K562 (cell line): ENCODE data around the gene CCDC47. TPM values are rescaled to one million over a fixed set of nuclear protein-coding genes. Genes with fewer than 3 reads are reported as not detected.
A peak's percentile ranks its signal among the peaks of the same experiment; 100 is the strongest.

Experiments used
- ASH1L ChIP-seq: fragments of 450-650 bp; IDR thresholded peaks from 2 replicates; pipeline ENCODE4 v1.6.1; 2018; ENCODE audit warnings: borderline replicate concordance, mild to moderate bottlenecking, low read depth; ENCODE audit not compliant: partially characterized antibody
- ATF7 ChIP-seq: fragments of 450-650 bp; IDR thresholded peaks from 2 replicates; pipeline ENCODE4 v1.7.1; 2014; ENCODE audit warnings: mild to moderate bottlenecking, moderate library complexity
- RBM14 ChIP-seq: fragments of 200-400 bp; formaldehyde crosslinking; IDR thresholded peaks from 2 replicates; pipeline ENCODE4 v1.6.1; 2018; ENCODE audit warnings: low read depth, mild to moderate bottlenecking, low read length, moderate library complexity, borderline replicate concordance; ENCODE audit not compliant: insufficient read depth
- SIX5 ChIP-seq, 2 experiments: IDR thresholded peaks; 2 replicates each; pipeline ENCODE4 v1.6.1; 2011; ENCODE audit warnings: low read length in 2 of 2, borderline replicate concordance in 1 of 2, low read depth in 1 of 2, mild to moderate bottlenecking in 1 of 2, moderate library complexity in 1 of 2; ENCODE audit not compliant: insufficient read depth in 1 of 2
- TAF7 ChIP-seq: fragments of 450-650 bp; IDR thresholded peaks from 2 replicates; pipeline ENCODE4 v1.6.1; 2016; ENCODE audit warnings: missing genetic modification characterization, missing compliant biosample characterization
- XRCC4 ChIP-seq: IDR thresholded peaks from one replicate; pipeline ENCODE4 v1.6.1; 2011; ENCODE audit not compliant: insufficient read depth, insufficient read length; ENCODE audit errors: extremely low read depth
- ZC3H11A ChIP-seq: IDR thresholded peaks from 2 replicates; pipeline ENCODE4 v1.6.1; 2012; ENCODE audit warnings: low read depth, low read length, improper control_type of control experiment
- ZKSCAN3 ChIP-seq: fragments of 250-450 bp; sonication (Bioruptor Pico); IDR thresholded peaks from 2 replicates; pipeline ENCODE4 v1.4.0; 2020
- ZNF124 ChIP-seq: sonication (generic); formaldehyde crosslinking; IDR thresholded peaks from 2 replicates; pipeline ENCODE4 v1.8.1; 2022; ENCODE audit warnings: missing genetic modification reagents
- ZNF143 ChIP-seq: sonication (generic); formaldehyde crosslinking; IDR thresholded peaks from 2 replicates; pipeline ENCODE4 v1.9.0; 2022; ENCODE audit warnings: mild to moderate bottlenecking, missing genetic modification reagents
- ZNF668 ChIP-seq: fragments of 250-450 bp; sonication (Bioruptor Pico); IDR thresholded peaks from 2 replicates; pipeline ENCODE4 v1.8.0; 2022; ENCODE audit warnings: mild to moderate bottlenecking, inconsistent platforms
- polyA plus RNA-seq, 8 experiments: library from polyadenylated mRNA; depleted of rRNA in 4 of 8; stranded (reverse) in 5 of 8; unstranded in 3 of 8; fragments of >200 nt; fragmentation: Nextera tagmentation in 2 of 8; fragmentation: Illumina TruSeq in 1 of 8; extraction: Ambion mirVana in 2 of 8; extraction: Trizol in 1 of 8; gene quantifications; 2 replicates each; pipeline versions ENCODE4 v1.2.1 to v1.2.3, GENCODE V29; 2011 to 2014; ENCODE audit warnings: inconsistent platforms in 1 of 8, missing spikeins in 1 of 8
- total RNA-seq, 7 experiments: library from RNA; depleted of rRNA in 6 of 7; stranded (reverse); fragments of >200 nt in 6 of 7; fragmentation: Illumina TruSeq in 2 of 7; extraction: Trizol in 2 of 7; gene quantifications; 2 replicates each; pipeline versions ENCODE4 v1.2.1 to v1.2.3, GENCODE V29; 2011 to 2021; ENCODE audit warnings: low replicate concordance in 1 of 7
- TF ChIP-seq, protein P1 (sequence below): sonication (generic); formaldehyde crosslinking; IDR thresholded peaks from 2 replicates; pipeline ENCODE4 v1.8.0; 2022; ENCODE audit warnings: mild to moderate bottlenecking, missing genetic modification reagents
- TF ChIP-seq, protein P2 (sequence below): sonication (generic); formaldehyde crosslinking; IDR thresholded peaks from 2 replicates; pipeline ENCODE4 v1.8.0; 2023; ENCODE audit warnings: mild to moderate bottlenecking, missing genetic modification reagents
- TF ChIP-seq, protein P3 (sequence below): fragments of 250-450 bp; sonication (Bioruptor Pico); IDR thresholded peaks from 2 replicates; pipeline ENCODE4 v1.6.1; 2021; ENCODE audit warnings: mild to moderate bottlenecking
- TF ChIP-seq, protein P4 (sequence below): fragments of 450-650 bp; IDR thresholded peaks from 2 replicates; pipeline ENCODE4 v1.7.0; 2016; ENCODE audit warnings: borderline replicate concordance
- TF ChIP-seq, protein P5 (sequence below): sonication (generic); formaldehyde crosslinking; IDR thresholded peaks from 2 replicates; pipeline ENCODE4 v1.4.0; 2020; ENCODE audit warnings: mild to moderate bottlenecking, missing genetic modification reagents
- TF ChIP-seq, protein P6 (sequence below): sonication (generic); formaldehyde crosslinking; IDR thresholded peaks from 2 replicates; pipeline ENCODE4 v1.8.1; 2022; ENCODE audit warnings: missing genetic modification reagents
- TF ChIP-seq, protein P7 (sequence below): fragments of 250-450 bp; sonication (Bioruptor Pico); IDR thresholded peaks from 2 replicates; pipeline ENCODE4 v1.8.0; 2021; ENCODE audit warnings: moderate library complexity, mild to moderate bottlenecking, inconsistent platforms

CCDC47 gene
- total and polyA plus RNA-seq, 9 of the 15 experiments (the other 6 are each of a cell fraction or from before 2014, with no cell fraction given) = 15.5 to 162 (median 122) TPM

DNA sequence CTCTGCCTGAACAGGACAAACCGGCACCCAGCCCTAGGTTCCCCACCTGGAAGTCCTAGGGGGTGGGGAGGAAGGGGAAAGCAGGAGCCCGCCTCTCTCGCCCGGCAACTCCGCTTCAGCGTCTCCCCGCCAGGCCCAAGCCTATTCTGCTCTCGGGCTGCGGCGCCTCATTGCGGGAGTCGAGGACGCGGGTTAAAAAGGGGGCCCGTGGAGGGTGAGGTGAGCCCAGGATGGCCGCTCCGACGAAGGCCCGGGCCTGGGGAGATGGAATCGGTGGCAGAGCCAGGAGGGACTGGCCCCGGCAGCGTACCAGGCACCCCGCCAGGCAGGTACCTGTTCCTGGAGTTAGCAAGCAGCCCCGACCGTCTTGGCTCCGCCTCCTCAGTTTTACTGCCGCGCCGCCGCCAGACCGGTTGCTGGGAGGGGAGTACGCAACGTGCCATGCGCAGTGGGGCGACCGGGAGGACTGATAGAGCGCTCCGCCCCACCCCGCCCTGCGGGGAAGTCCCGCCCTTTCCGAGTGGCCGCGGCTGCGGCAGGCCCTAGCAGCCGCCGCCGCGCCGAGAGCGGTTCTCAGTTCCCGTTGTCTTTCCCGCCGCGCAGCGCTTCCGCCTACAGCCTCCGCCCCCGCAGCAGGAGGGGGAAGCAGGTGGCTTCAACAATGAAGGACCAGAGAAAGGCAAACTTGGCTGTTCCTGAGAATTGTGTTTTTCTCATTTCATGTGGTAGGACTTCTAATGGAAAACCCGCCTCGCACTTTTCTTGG is 31.8 kb downstream of the CCDC47 start, which contains the start of gene STRADA (continued):
- TF ChIP-seq, protein P1, sequence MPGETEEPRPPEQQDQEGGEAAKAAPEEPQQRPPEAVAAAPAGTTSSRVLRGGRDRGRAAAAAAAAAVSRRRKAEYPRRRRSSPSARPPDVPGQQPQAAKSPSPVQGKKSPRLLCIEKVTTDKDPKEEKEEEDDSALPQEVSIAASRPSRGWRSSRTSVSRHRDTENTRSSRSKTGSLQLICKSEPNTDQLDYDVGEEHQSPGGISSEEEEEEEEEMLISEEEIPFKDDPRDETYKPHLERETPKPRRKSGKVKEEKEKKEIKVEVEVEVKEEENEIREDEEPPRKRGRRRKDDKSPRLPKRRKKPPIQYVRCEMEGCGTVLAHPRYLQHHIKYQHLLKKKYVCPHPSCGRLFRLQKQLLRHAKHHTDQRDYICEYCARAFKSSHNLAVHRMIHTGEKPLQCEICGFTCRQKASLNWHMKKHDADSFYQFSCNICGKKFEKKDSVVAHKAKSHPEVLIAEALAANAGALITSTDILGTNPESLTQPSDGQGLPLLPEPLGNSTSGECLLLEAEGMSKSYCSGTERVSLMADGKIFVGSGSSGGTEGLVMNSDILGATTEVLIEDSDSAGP (CRISPR knock-in tag) = no peak
- TF ChIP-seq, protein P2, sequence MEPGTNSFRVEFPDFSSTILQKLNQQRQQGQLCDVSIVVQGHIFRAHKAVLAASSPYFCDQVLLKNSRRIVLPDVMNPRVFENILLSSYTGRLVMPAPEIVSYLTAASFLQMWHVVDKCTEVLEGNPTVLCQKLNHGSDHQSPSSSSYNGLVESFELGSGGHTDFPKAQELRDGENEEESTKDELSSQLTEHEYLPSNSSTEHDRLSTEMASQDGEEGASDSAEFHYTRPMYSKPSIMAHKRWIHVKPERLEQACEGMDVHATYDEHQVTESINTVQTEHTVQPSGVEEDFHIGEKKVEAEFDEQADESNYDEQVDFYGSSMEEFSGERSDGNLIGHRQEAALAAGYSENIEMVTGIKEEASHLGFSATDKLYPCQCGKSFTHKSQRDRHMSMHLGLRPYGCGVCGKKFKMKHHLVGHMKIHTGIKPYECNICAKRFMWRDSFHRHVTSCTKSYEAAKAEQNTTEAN (CRISPR knock-in tag) = 0 out of 2 replicates have a peak, but pooled peaks have one; percentile 55
- peak; percentile 17 for TF ChIP-seq ASH1L
- no peak for TF ChIP-seq ZNF668
- TF ChIP-seq, protein P3, sequence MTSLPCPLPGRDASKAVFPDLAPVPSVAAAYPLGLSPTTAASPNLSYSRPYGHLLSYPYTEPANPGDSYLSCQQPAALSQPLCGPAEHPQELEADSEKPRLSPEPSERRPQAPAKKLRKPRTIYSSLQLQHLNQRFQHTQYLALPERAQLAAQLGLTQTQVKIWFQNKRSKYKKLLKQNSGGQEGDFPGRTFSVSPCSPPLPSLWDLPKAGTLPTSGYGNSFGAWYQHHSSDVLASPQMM (CRISPR knock-in tag) = no peak
- TF ChIP-seq, protein P4, sequence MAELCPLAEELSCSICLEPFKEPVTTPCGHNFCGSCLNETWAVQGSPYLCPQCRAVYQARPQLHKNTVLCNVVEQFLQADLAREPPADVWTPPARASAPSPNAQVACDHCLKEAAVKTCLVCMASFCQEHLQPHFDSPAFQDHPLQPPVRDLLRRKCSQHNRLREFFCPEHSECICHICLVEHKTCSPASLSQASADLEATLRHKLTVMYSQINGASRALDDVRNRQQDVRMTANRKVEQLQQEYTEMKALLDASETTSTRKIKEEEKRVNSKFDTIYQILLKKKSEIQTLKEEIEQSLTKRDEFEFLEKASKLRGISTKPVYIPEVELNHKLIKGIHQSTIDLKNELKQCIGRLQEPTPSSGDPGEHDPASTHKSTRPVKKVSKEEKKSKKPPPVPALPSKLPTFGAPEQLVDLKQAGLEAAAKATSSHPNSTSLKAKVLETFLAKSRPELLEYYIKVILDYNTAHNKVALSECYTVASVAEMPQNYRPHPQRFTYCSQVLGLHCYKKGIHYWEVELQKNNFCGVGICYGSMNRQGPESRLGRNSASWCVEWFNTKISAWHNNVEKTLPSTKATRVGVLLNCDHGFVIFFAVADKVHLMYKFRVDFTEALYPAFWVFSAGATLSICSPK = no peak
- TF ChIP-seq, protein P5, sequence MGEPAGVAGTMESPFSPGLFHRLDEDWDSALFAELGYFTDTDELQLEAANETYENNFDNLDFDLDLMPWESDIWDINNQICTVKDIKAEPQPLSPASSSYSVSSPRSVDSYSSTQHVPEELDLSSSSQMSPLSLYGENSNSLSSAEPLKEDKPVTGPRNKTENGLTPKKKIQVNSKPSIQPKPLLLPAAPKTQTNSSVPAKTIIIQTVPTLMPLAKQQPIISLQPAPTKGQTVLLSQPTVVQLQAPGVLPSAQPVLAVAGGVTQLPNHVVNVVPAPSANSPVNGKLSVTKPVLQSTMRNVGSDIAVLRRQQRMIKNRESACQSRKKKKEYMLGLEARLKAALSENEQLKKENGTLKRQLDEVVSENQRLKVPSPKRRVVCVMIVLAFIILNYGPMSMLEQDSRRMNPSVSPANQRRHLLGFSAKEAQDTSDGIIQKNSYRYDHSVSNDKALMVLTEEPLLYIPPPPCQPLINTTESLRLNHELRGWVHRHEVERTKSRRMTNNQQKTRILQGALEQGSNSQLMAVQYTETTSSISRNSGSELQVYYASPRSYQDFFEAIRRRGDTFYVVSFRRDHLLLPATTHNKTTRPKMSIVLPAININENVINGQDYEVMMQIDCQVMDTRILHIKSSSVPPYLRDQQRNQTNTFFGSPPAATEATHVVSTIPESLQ (CRISPR knock-in tag) = no peak; the same call in 1 of the 2 replicates
- no peak for TF ChIP-seq SIX5 (IDR thresholded peaks at IDR 0.05; ENCODE audit: borderline replicate concordance in 1 of 2, insufficient read depth in 1 of 2, low read depth in 1 of 2, low read length in 2 of 2)
- no peak for TF ChIP-seq XRCC4
- peak; percentile 37; the same call in 1 of the 2 replicates for TF ChIP-seq TAF7 (tag)
- no peak for TF ChIP-seq ZNF143
- TF ChIP-seq RBM14 = 0 out of 2 replicates have a peak, but pooled peaks have one; percentile 30
- TF ChIP-seq, protein P6, sequence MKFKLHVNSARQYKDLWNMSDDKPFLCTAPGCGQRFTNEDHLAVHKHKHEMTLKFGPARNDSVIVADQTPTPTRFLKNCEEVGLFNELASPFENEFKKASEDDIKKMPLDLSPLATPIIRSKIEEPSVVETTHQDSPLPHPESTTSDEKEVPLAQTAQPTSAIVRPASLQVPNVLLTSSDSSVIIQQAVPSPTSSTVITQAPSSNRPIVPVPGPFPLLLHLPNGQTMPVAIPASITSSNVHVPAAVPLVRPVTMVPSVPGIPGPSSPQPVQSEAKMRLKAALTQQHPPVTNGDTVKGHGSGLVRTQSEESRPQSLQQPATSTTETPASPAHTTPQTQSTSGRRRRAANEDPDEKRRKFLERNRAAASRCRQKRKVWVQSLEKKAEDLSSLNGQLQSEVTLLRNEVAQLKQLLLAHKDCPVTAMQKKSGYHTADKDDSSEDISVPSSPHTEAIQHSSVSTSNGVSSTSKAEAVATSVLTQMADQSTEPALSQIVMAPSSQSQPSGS (CRISPR knock-in tag) = no peak
- no peak for TF ChIP-seq ZKSCAN3 (CRISPR knock-in tag)
- no peak for TF ChIP-seq ZNF124
- peak; percentile 67; the same call in 1 of the 2 replicates for TF ChIP-seq ATF7
- TF ChIP-seq, protein P7, sequence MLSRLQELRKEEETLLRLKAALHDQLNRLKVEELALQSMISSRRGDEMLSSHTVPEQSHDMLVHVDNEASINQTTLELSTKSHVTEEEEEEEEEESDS (CRISPR knock-in tag) = no peak
- peak; percentile 54; the same call in 1 of the 2 replicates for TF ChIP-seq ZC3H11A
